SK-N-SH (cell line): Measurements from ENCODE around the gene GRB7.

Source experiments
- CTCF ChIP-seq: fragments of 200-600 bp; sonication (generic); IDR thresholded peaks from 2 replicates; pipeline ENCODE4 v1.6.1; 2017; ENCODE audit warnings: antibody characterized with exemption, mild to moderate bottlenecking, moderate library complexity
- GABPA ChIP-seq: IDR thresholded peaks from 2 replicates; pipeline ENCODE4 v1.4.0; 2012; ENCODE audit warnings: low read depth, mild to moderate bottlenecking

DNA sequence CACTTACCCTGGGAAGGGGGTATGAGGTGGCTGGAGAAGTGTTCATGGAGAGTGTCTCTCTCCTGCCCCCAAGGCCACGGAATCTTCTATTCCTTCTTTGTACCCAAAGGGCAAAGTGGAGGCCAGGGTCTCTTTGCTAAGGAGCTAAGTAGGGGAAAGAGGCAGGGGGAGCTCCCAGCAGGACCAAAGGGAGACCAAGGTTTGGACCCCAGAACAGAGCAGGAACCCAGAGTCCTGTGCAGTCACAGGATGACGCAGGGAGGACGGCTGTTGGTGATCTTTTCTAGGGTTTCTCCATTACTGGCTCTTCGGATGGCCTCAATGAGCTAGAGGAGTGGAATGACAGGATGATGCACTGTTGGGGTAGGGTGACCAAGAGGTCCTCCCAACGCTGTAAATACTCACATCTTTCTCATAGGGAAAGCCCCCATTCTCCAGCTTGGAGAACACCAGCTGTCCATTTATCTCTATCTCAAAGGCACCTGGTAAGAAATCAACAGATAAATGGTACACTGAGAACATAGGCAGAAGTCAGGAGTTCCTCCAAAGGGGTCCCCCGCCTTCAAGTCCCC lies 8.4 kb upstream of the GRB7 start:
- TF ChIP-seq CTCF (no peak), GABPA (no peak)
